Regular cardiac myocyte (primary cell): Measurements from ENCODE around the gene MFAP3. TPM values are rescaled to one million over a fixed set of nuclear protein-coding genes. Genes with fewer than 3 reads are reported as not detected.

ENCODE experiments used
- total RNA-seq: library from RNA; depleted of rRNA; stranded (reverse); fragments of >200 nt; gene quantifications from 2 replicates; pipeline ENCODE4 v1.2.3, GENCODE V29; 2014

Gene MFAP3
- 60.6 and 77.8 TPM in 2 replicates for total RNA-seq

GRCh38 chr5:154038707-154039457 is at the start of gene MFAP3, which contains the start of gene FAM114A2:
Gene MFAP3 (plus strand): TSS chr5:154038967. CDS start chr5:154049723, 10,756 bp downstream.
Gene FAM114A2 (minus strand): TSS chr5:154038910. CDS start chr5:154034953, 3,957 bp downstream.

Other genes with a start within 250 kb of the MFAP3 start
- 39.5 and 50.8 TPM in 2 replicates for gene FAM114A2, start 57 bp upstream of the MFAP3 start, total RNA-seq
- 36.1 and 90.7 TPM in 2 replicates for gene GALNT10, start 151.8 kb downstream of the MFAP3 start, total RNA-seq